GM18508 (cell line): ENCODE data around the gene HEATR1.
"Not testable (repeated sequence)": the region's sequence is repeated elsewhere in the genome, so short reads cannot be mapped to it uniquely, and the experiment has no call there.

Experiments
- ATAC-seq: cut with Tn5 transposase; IDR thresholded peaks from one replicate; pipeline ENCODE4 v1.9.1; 2021; ENCODE audit warnings: moderate number of reproducible peaks; ENCODE audit not compliant: insufficient read depth, unreplicated experiment

Gene HEATR1

GRCh38 chr1:236514703-236515442, 89.4 kb downstream of the HEATR1 start:
- ATAC-seq: no peak

DNA sequence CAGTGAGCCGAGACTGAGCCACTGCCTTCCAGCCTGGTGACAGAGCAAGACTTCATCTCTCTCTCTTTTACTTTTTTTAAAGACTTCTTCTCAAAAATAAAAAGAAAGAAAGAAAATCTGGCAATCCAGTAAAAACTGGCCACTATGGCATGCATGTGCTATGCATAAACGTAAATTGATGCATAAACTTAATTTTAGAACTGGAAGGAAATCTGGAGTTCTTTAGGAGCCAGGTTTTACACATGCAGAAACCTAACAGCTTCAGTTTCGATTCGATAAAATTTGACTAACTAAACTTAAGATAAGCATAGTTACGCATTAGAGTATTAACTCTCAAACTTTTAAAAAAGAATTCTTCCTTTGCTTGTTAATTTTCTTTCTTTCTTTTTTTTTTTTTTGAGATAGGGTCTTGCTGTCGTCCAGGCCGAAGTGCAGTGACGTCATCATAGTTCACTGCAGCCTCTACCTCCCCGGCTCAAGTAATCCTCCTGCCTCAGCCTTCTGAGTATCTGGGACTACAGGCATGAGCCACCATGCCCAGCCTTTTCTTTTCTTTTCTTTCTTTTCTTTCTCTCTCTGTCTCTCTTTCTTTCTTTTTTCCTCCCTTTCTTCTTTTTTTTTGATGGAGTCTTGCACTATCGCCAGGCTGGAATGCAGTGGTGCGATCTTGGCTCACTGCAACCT, 92.4 kb downstream of the HEATR1 start:
- ATAC-seq: no peak

DNA sequence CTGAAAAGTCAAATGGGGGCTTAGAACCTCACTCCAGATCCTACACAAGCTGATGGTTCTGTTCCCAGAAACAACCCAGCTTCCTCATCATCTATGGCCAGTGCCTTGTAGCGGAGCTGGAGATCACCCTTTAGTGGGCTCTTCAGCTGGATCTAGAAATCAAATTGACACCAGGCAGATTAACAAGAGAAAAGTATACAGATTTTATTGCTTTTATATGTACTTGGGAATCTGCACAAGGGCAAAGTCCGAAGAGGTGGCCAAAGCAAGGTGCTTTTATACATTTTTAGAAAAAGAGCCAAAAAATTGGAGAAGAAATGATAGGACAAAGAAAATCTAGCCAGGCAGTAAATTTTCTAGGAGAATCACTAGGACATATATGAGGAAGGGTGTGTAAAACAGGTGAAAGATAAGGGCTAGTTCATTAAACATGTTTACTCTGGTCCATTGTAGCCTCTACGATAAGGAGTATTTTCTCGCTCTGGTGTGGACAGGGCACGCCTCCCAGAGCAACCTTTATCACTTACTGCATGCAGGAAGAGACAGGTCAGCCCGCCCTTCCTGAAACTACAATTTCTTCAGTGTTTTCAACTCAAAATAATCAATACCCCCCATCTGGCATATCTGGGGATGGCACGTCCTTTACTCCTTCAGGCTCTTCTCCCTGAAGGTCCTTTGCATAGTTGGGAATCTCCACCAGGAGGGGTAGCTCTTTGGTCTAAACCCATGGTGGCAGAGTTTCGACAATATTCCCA, 94.5 kb downstream of the HEATR1 start:
- ATAC-seq: no peak

DNA sequence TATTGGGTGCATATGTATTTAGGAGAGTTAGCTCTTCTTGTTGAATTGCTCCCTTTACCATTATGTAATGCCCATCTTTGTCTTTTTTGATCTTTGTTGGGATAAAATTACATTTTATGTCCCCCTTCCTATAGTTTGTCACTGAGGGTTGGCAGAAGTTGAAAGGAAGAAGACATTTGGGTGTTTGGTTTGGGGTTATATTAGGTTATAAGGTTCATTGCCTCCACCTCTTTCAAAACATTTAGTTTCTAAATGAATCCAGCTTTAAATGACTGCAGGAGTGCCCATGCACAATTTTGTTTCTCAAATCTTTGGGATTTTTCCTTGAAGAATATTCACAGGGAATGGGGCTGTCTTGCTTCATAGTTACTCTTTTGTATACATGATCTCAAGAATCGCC, 95.1 kb downstream of the HEATR1 start:
- ATAC-seq: no peak

DNA sequence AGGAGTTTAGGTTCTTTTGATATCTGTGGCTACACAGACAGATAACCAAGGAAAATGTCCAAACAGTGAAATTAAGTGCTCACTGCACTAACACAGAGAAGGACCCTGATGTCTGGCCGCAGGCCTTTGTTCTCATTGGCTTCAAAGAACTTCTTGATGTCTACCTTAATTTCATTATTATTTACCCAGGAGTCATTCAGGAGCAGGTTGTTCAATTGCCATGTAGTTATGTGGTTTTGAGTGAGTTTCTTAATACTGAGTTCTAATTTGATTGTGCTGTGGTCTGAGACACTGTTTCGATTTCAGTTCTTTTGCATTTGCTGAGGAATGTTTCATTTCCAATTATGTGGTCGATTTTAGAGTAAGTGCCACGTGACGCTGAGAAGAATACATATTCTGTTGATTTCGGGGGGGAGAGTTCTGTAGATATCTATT, 95.7 kb downstream of the HEATR1 start:
- ATAC-seq: peak; percentile 27

- ATAC-seq: no peak
Measured at GRCh38 chr1:236507022-236507700, 97.2 kb downstream of the HEATR1 start.

DNA sequence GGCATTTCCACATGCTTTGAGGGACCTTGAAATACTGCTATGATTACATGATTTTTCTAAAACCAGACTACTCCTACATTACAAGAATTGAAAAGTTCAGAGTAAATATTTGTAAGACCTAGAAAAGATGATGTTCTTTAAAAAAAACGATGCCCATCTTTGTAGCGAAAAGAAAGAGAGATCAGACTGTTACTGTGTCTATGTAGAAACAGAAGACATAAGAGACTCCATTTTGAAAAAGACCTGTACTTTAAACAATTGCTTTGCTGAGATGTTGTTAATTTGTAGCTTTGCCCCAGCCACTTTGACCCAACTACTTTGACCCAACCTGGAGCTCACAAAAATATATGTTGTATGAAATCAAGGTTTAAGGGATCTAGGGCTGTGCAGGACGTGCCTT, 100.0 kb downstream of the HEATR1 start:
- ATAC-seq: not testable (repeated sequence)

DNA sequence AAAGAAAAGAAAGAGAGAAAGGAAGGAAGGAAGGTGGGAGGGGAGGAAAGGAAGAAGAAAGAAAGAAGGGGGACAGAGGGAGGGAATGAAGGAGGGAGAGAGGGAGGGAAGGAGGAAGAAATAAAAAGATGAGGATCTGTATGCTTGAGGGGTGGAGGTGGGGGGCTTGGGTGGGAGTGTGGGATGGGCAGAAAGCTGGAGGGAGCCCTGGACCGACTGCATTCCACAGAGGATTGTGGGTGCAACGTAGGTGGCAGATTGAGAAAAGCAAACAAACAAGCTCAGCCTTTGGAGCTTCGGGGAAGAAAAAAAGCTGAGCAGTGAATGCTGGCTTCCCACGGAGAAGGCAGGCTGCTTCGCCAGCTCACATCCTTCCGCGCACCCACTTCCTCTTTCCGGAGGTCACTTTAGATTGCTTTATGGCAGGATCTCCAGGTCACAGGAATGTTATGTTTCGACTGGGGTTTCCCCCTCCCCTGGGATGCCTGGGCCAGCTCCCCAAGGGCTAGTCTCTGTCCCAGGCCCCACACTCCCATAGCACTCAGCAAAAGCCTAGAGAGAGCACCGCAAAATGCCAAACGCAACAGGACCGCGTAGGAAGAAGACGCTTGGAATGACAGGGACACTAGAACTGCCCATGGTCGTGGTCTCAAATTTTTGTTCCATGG, 101.2 kb downstream of the HEATR1 start:
- ATAC-seq: no peak

DNA sequence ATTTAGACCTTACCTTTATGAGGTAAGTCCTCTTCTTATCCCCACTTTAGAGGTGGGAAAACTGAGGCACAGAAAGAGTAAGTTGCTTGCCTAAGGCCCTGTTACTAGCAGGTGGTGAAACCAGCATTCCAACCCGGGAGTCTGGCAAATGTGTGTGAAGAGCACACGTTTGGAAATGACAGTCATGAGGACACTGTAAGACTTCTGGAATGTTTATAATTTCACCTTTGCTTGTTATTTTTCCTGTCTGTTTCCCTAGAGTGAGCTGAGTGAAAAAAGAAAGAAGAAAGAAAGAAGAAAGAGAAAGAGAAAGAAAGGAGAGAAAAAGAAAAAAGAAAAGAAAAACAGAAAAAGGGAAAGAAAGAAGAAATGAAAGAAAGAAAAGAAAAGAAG, 101.7 kb downstream of the HEATR1 start:
- ATAC-seq: no peak

GRCh38 chr1:236501093-236501492, 103.2 kb downstream of the HEATR1 start:
- ATAC-seq: no peak
